AG09319 (cell line): ENCODE results near the gene GRSF1.

Experiments
- DNase-seq: peaks from one replicate; pipeline ENCODE4 v3.0.0-alpha.2; 2010; ENCODE audit warnings: low read depth; ENCODE audit errors: extremely low read depth
- CTCF ChIP-seq: IDR thresholded peaks from 2 replicates; pipeline ENCODE4 v1.5.1; 2011; ENCODE audit warnings: low read depth, mild to moderate bottlenecking, inconsistent platforms, low read length, moderate library complexity

The GRSF1 gene

GRCh38 chr4:70868778-70869177 lies 29.1 kb upstream of the GRSF1 start:
- no peak for TF ChIP-seq CTCF
- no peak for DNase-seq

- no peak for TF ChIP-seq CTCF
- DNase-seq: no peak
Observed at GRCh38 chr4:70863099-70863790, 23.6 kb upstream of the GRSF1 start.

GRCh38 chr4:70859066-70859465 lies 19.4 kb upstream of the GRSF1 start:
- no peak for TF ChIP-seq CTCF
- DNase-seq: no peak

- TF ChIP-seq CTCF: no peak
- DNase-seq: no peak
Observed at GRCh38 chr4:70858454-70858853, 18.8 kb upstream of the GRSF1 start.

GRCh38 chr4:70855464-70855863 lies 15.8 kb upstream of the GRSF1 start:
- DNase-seq: no peak
- TF ChIP-seq CTCF: no peak

GRCh38 chr4:70849291-70849690 lies 9.6 kb upstream of the GRSF1 start:
- DNase-seq: no peak
- no peak for TF ChIP-seq CTCF

GRCh38 chr4:70844180-70844579 lies 4.5 kb upstream of the GRSF1 start:
- no peak for DNase-seq

More at GRCh38 chr4:70844180-70844579, 4.5 kb upstream of the GRSF1 start:
- no peak for TF ChIP-seq CTCF
